ENCODE data around the gene PLXND1.

- TF ChIP-seq CTCF (IDR thresholded peaks at IDR 0.05) (no peak), EZH2 (IDR thresholded peaks at IDR 0.05) (no peak)
These were observed 58.1 kb downstream of the PLXND1 start for GRCh38 chr3:129548104-129548965.

Measured in neural progenitor cell (in vitro differentiated cells).